ENCODE measurements around the gene INHA.

GRCh38 chr2:219603771-219604170 is 31.7 kb downstream of the INHA start:
- TF ChIP-seq POLR2A (IDR thresholded peaks at IDR 0.05; ENCODE audit: low read depth), result no peak
- no peak for TF ChIP-seq CTCF (IDR thresholded peaks at IDR 0.05)
- TF ChIP-seq EP300 (IDR thresholded peaks at IDR 0.05), result no peak
- no peak for TF ChIP-seq POLR2AphosphoS5 (IDR thresholded peaks at IDR 0.05)

Data from esophagus muscularis mucosa (tissue), 4 donors.